GM12864 (cell line): ENCODE measurements around the gene HOXD3.

Experiments
- DNase-seq: peaks from one replicate; pipeline ENCODE4 v3.0.0-alpha.2; 2011; ENCODE audit warnings: low read depth
- H3K4me3 ChIP-seq: 2 replicates; pipeline ENCODE4 v1.5.1; 2011; ENCODE audit warnings: mild to moderate bottlenecking, low read depth, low read length, control low read depth
- CTCF ChIP-seq: IDR thresholded peaks from 2 replicates; pipeline ENCODE4 v1.5.1; 2011; ENCODE audit warnings: low read depth, mild to moderate bottlenecking, moderate library complexity, low read length, control low read depth, inconsistent platforms; ENCODE audit errors: missing control alignments

Gene HOXD3

GRCh38 chr2:176211110-176211509 is 54.0 kb downstream of the HOXD3 start:
- no peak for DNase-seq
- no peak overlapping the region for H3K4me3 ChIP-seq
- TF ChIP-seq CTCF = no peak

GRCh38 chr2:176212276-176212675 is 55.2 kb downstream of the HOXD3 start:
- no peak for TF ChIP-seq CTCF
- no peak overlapping the region for H3K4me3 ChIP-seq
- DNase-seq = no peak

GRCh38 chr2:176213406-176213805 is 56.3 kb downstream of the HOXD3 start:
- TF ChIP-seq CTCF = no peak
- DNase-seq = no peak
- H3K4me3 ChIP-seq = no peak overlapping the region
